PC-9 (cell line): ENCODE measurements around the gene MAPT. TPM values are rescaled to one million over a fixed set of nuclear protein-coding genes. Genes with fewer than 3 reads are reported as not detected.
A peak's percentile ranks its signal among the peaks of the same experiment; 100 is the strongest.

Source experiments
- BruUV-seq: library from RNA; stranded (reverse); fragments of 400-500 nt; replicated peaks from 2 replicates; lab custom pipeline; 2021; lab: Mats Ljungman, UMichigan
- CTCF ChIA-PET: fragments of 300-600 bp; sonication (Branson Sonifier 250); formaldehyde crosslinking; loops from one replicate; lab custom pipeline; 2022; ENCODE audit warnings: antibody characterized with exemption; lab: Charles Lee
- POLR2A ChIA-PET: fragments of 300-600 bp; sonication (Branson Sonifier 250); formaldehyde crosslinking; loops from one replicate; lab custom pipeline; 2022; ENCODE audit warnings: antibody characterized with exemption; ENCODE audit not compliant: unreplicated experiment; lab: Charles Lee
- DNase-seq, 2 experiments: peaks; one replicate each; pipeline versions ENCODE4 v3.0.0 to v3.0.0-alpha.2; 2015 to 2022; ENCODE audit warnings: mixed read lengths in 1 of 2
- H2AFZ ChIP-seq: fragments of 200-600 bp; sonication (generic); 2 replicates; pipeline ENCODE4 v1.8.1; 2017; ENCODE audit warnings: antibody characterized with exemption
- H3F3A ChIP-seq: fragments of 200-600 bp; sonication (generic); 2 replicates; pipeline ENCODE4 v1.8.1; 2017; ENCODE audit warnings: antibody characterized with exemption, mild to moderate bottlenecking, low read depth; ENCODE audit not compliant: insufficient read depth
- H3K27ac ChIP-seq: fragments of 200-600 bp; sonication (generic); 2 replicates; pipeline ENCODE4 v1.6.1; 2016; ENCODE audit warnings: mixed run types
- H3K27me3 ChIP-seq: fragments of 200-600 bp; sonication (generic); 2 replicates; pipeline ENCODE4 v1.6.1; 2016; ENCODE audit warnings: low read depth, mixed run types; ENCODE audit not compliant: insufficient read depth
- H3K36me3 ChIP-seq: fragments of 200-600 bp; sonication (generic); 2 replicates; pipeline ENCODE4 v1.6.1; 2016; ENCODE audit warnings: low read depth, mixed run types
- H3K4me1 ChIP-seq: fragments of 200-600 bp; sonication (generic); replicated peaks from 2 replicates; pipeline ENCODE4 v1.6.1; 2016; ENCODE audit warnings: mixed run types; ENCODE audit not compliant: insufficient read depth
- H3K4me2 ChIP-seq: fragments of 200-600 bp; sonication (generic); 2 replicates; pipeline ENCODE4 v1.6.1; 2017; ENCODE audit warnings: mixed run types
- H3K4me3 ChIP-seq: fragments of 200-600 bp; sonication (generic); 2 replicates; pipeline ENCODE4 v1.6.1; 2016; ENCODE audit warnings: mixed run types
- H3K79me2 ChIP-seq: fragments of 200-600 bp; sonication (generic); 2 replicates; pipeline ENCODE4 v1.6.1; 2017; ENCODE audit warnings: low read depth, mixed run types
- H3K9me2 ChIP-seq: fragments of 200-600 bp; sonication (generic); 2 replicates; pipeline ENCODE4 v1.8.1; 2017; ENCODE audit warnings: mild to moderate bottlenecking; ENCODE audit not compliant: insufficient read depth
- H3K9me3 ChIP-seq: fragments of 200-600 bp; sonication (generic); 2 replicates; pipeline ENCODE4 v1.8.1; 2016; ENCODE audit warnings: low read depth; ENCODE audit not compliant: insufficient read depth
- H4K20me1 ChIP-seq: fragments of 200-600 bp; sonication (generic); 2 replicates; pipeline ENCODE4 v1.8.1; 2017; ENCODE audit not compliant: insufficient read depth
- EZH2 ChIP-seq: fragments of 200-600 bp; sonication (generic); IDR thresholded peaks from 2 replicates; pipeline ENCODE4 v1.8.0; 2017; ENCODE audit warnings: antibody characterized with exemption, low read depth
- intact Hi-C: fragments of 100-400 bp; cut with micrococcal nuclease; formaldehyde crosslinking; loops from one replicate; pipeline ENCODE4 v1.10.0; 2022; ENCODE audit not compliant: unreplicated experiment
- total RNA-seq: library from RNA; stranded (reverse); gene quantifications from 2 replicates; pipeline ENCODE4 v1.2.3, GENCODE V29; 2021
- TF ChIP-seq, protein P1 (sequence below): fragments of 200-600 bp; sonication (generic); conservative IDR thresholded peaks from 2 replicates; pipeline ENCODE4 v1.6.1; 2017; ENCODE audit warnings: mixed run types, antibody characterized with exemption, mild to moderate bottlenecking, moderate library complexity

Gene MAPT
- total RNA-seq, 1 experiment from 2014 or later, result 0.85 TPM

DNA sequence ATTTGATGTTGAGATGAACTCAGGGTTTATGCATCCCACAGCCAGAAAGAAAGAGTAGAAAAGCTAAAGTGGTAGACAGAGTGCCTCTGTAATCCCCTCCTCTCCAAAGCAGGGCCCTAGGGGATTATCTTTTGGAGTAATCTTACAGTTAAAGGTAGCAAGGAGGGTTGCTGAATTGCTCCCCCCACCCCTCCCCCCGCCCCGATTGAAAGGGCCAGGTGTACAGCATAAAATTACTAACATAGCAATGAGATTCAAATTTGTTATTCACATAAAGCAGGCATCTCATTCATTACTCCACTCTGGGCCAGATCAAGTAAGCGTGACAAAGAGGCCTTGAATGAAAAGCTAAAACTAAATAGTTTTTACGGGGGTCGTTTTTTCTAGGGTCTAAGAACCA is 177.4 kb downstream of the MAPT start:
- H3F3A ChIP-seq, result peaks cover 30% of the 10 kb centered on the region
- no peaks in the 10 kb centered on the region; the same call in 1 of the 2 replicates for H3K4me1 ChIP-seq
- H2AFZ ChIP-seq, result no peak overlapping the region
- ChIA-PET CTCF (no interaction called here), POLR2A (no interaction called here)
- intact Hi-C loops, result no loop called here
- peaks cover 34% of the 10 kb centered on the region for H4K20me1 ChIP-seq
- no peak for DNase-seq
- TF ChIP-seq, protein P1, sequence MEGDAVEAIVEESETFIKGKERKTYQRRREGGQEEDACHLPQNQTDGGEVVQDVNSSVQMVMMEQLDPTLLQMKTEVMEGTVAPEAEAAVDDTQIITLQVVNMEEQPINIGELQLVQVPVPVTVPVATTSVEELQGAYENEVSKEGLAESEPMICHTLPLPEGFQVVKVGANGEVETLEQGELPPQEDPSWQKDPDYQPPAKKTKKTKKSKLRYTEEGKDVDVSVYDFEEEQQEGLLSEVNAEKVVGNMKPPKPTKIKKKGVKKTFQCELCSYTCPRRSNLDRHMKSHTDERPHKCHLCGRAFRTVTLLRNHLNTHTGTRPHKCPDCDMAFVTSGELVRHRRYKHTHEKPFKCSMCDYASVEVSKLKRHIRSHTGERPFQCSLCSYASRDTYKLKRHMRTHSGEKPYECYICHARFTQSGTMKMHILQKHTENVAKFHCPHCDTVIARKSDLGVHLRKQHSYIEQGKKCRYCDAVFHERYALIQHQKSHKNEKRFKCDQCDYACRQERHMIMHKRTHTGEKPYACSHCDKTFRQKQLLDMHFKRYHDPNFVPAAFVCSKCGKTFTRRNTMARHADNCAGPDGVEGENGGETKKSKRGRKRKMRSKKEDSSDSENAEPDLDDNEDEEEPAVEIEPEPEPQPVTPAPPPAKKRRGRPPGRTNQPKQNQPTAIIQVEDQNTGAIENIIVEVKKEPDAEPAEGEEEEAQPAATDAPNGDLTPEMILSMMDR, result no peak
- TF ChIP-seq EZH2, result no peak
- H3K9me2 ChIP-seq, result no peaks in the 10 kb centered on the region
- no peak overlapping the region for H3K4me3 ChIP-seq
- no peak overlapping the region for H3K27ac ChIP-seq
- H3K4me2 ChIP-seq, result no peak overlapping the region
- peaks cover 42% of the 10 kb centered on the region for H3K79me2 ChIP-seq
- H3K27me3 ChIP-seq, result no peaks in the 10 kb centered on the region
- peaks cover 15% of the 10 kb centered on the region for H3K36me3 ChIP-seq
- H3K9me3 ChIP-seq, result no peaks in the 10 kb centered on the region
- no TSS peak for BruUV-seq

DNA sequence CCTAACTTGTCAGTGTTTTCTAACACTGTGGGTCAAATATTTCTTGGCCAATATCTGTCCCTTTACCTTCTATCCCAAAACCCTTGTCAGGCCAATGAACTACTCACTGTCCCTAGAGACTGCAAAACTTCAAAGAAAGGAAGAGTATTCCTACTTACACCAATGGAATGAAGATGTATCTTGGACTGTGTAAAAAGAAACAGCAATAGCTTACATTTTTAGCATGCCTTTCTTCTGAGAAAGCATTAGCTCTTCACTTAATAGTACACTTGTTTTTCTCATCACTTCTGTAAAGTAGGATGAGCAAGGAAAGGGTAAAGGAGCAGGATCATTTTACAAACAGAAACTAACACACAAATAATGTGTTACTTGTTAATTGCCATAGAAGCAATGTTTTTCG is 178.6 kb downstream of the MAPT start:
- Histone ChIP-seq H3F3A (peaks cover 36% of the 10 kb centered on the region), H3K4me3 (no peak overlapping the region), H2AFZ (no peak overlapping the region), H3K27ac (peak overlapping the region; percentile 8; the same call in 1 of the 2 replicates), H4K20me1 (peaks cover 38% of the 10 kb centered on the region), H3K9me3 (no peaks in the 10 kb centered on the region), H3K9me2 (no peaks in the 10 kb centered on the region), H3K27me3 (no peaks in the 10 kb centered on the region), H3K79me2 (peaks cover 43% of the 10 kb centered on the region), H3K4me1 (no peaks in the 10 kb centered on the region; the same call in 1 of the 2 replicates), H3K4me2 (no peak overlapping the region), H3K36me3 (0 out of 2 replicates have a peak, but pooled peaks cover 14% of the 10 kb centered on the region)
- POLR2A ChIA-PET, result interaction anchor here (0.7 kb wide), 1 partner anchor 84 kb away, joined by 12 read pairs; no protein-coding TSS in a partner anchor
- CTCF ChIA-PET, result interaction anchor here (0.6 kb wide), 1 partner anchor 18 kb away, joined by 3 read pairs; no protein-coding TSS in a partner anchor
- no peak for TF ChIP-seq EZH2
- TF ChIP-seq, protein P1, result no peak
- intact Hi-C loops, result no loop called here
- BruUV-seq, result no TSS peak
- peak in 1 of 2 experiments; percentile 43 for DNase-seq

DNA sequence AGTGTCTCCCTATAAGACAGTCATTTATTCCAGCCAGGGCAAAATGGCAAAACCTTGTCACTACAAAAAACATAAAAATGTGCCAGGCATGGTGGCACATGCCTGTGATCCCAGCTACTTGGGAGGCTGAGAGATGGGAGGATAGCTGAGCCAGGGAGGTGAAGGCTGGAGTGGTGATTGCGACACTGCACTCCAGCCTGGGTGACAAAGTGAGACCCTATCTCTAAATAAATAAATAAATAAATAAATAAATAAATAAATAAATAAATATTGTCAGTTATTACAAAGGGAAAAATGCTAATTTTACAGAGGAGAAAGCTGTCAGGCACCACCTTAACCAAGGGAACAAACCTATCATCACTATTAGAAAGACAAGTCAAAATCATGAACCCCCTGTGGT is 180.2 kb downstream of the MAPT start:
- intact Hi-C loops, result no loop called here
- POLR2A ChIA-PET, result no interaction called here
- no peaks in the 10 kb centered on the region for H3K9me3 ChIP-seq
- H3K27me3 ChIP-seq, result no peaks in the 10 kb centered on the region
- H2AFZ ChIP-seq, result no peak overlapping the region
- TF ChIP-seq, protein P1, result no peak
- TF ChIP-seq EZH2, result no peak
- 0 out of 2 replicates have a peak, but pooled peaks cover 16% of the 10 kb centered on the region for H3K36me3 ChIP-seq
- H3K79me2 ChIP-seq, result peaks cover 50% of the 10 kb centered on the region
- CTCF ChIA-PET, result no interaction called here
- peaks cover 39% of the 10 kb centered on the region for H3F3A ChIP-seq
- H3K27ac ChIP-seq, result no peak overlapping the region
- H3K4me3 ChIP-seq, result no peak overlapping the region
- H3K4me1 ChIP-seq, result no peaks in the 10 kb centered on the region; the same call in 1 of the 2 replicates
- no peak overlapping the region for H3K4me2 ChIP-seq
- DNase-seq, result no peak
- no TSS peak for BruUV-seq
- H4K20me1 ChIP-seq, result peaks cover 34% of the 10 kb centered on the region
- H3K9me2 ChIP-seq, result no peaks in the 10 kb centered on the region

Other genes with a start within 250 kb of the MAPT start
- not detected in 2 replicates for gene CRHR1, start 110.2 kb upstream of the MAPT start, total RNA-seq
- gene SPPL2C, start 49.7 kb upstream of the MAPT start, total RNA-seq, result not detected in 2 replicates
- gene STH, start 104.7 kb downstream of the MAPT start, total RNA-seq, result not detected in 2 replicates